NCI-H526 treated with DMSO at 0.1 percent for 48 hours (cell line): ENCODE measurements around the gene KRTAP4-9.
"Not testable (repeated sequence)": the region's sequence is repeated elsewhere in the genome, so short reads cannot be mapped to it uniquely, and the experiment has no call there.

ENCODE experiments used
- DNase-seq: peaks from one replicate; lab custom pipeline; 2025; lab: John Stamatoyannopoulos, UW

Gene KRTAP4-9

GRCh38 chr17:41105347-41105746 is at the start of gene KRTAP4-9:
Gene KRTAP4-9 (plus strand): TSS chr17:41105389. CDS start chr17:41105389, 0 bp downstream.
- not testable (repeated sequence) for DNase-seq

- DNase-seq = no peak
Measured at GRCh38 chr17:41057547-41057946, 47.6 kb upstream of the KRTAP4-9 start.

GRCh38 chr17:41058741-41059140 is 46.4 kb upstream of the KRTAP4-9 start:
- DNase-seq = no peak

- DNase-seq = not testable (repeated sequence)
Measured at GRCh38 chr17:41059276-41060051, 45.7 kb upstream of the KRTAP4-9 start.

GRCh38 chr17:41060052-41060604 is 45.1 kb upstream of the KRTAP4-9 start, which contains the start of gene KRTAP2-3:
Gene KRTAP2-3 (minus strand): TSS chr17:41060114. CDS start chr17:41060050, 64 bp downstream.
- no peak for DNase-seq

- no peak for DNase-seq
Measured at GRCh38 chr17:41061964-41062363, 43.2 kb upstream of the KRTAP4-9 start.

GRCh38 chr17:41063449-41063848 is 41.7 kb upstream of the KRTAP4-9 start:
- no peak for DNase-seq

- no peak for DNase-seq
Measured at GRCh38 chr17:41064301-41064700, 40.9 kb upstream of the KRTAP4-9 start.

- not testable (repeated sequence) for DNase-seq
Measured at GRCh38 chr17:41065016-41065689, 40.0 kb upstream of the KRTAP4-9 start.

- DNase-seq = no peak
Measured at GRCh38 chr17:41065829-41066624, 39.2 kb upstream of the KRTAP4-9 start, which contains the start of gene KRTAP2-4. Gene KRTAP2-4 (minus strand): TSS chr17:41065879. CDS start chr17:41065845, 34 bp downstream.

- DNase-seq = no peak
Measured at GRCh38 chr17:41067281-41067680, 37.9 kb upstream of the KRTAP4-9 start.

- DNase-seq = no peak
Measured at GRCh38 chr17:41069031-41069430, 36.2 kb upstream of the KRTAP4-9 start.

GRCh38 chr17:41071606-41072360 is 33.4 kb upstream of the KRTAP4-9 start:
- no peak for DNase-seq

- DNase-seq = peak; percentile 35
Measured at GRCh38 chr17:41073676-41074075, 31.5 kb upstream of the KRTAP4-9 start.

GRCh38 chr17:41076788-41077187 is 28.4 kb upstream of the KRTAP4-9 start:
- no peak for DNase-seq

GRCh38 chr17:41082626-41083025 is 22.6 kb upstream of the KRTAP4-9 start:
- DNase-seq = no peak

- DNase-seq = not testable (repeated sequence)
Measured at GRCh38 chr17:41083427-41083826, 21.8 kb upstream of the KRTAP4-9 start.

GRCh38 chr17:41084100-41084856 is 20.9 kb upstream of the KRTAP4-9 start, which contains the start of gene KRTAP4-7:
Gene KRTAP4-7 (plus strand): TSS chr17:41084150. CDS start chr17:41084207, 57 bp downstream.
- DNase-seq = not testable (repeated sequence)

GRCh38 chr17:41088760-41089352 is 16.3 kb upstream of the KRTAP4-9 start:
- not testable (repeated sequence) for DNase-seq

GRCh38 chr17:41096055-41096454 is 9.1 kb upstream of the KRTAP4-9 start:
- peak; percentile 62 for DNase-seq
